Activated T-cell treated with anti-CD3 and anti-CD28 coated beads, Interleukin-2, amount 50 U/mL, for 4 hours (primary cell): Measurements from ENCODE around the gene SORCS2. TPM values are rescaled to one million over a fixed set of nuclear protein-coding genes. Genes with fewer than 3 reads are reported as not detected.

Source experiments
- ATAC-seq, 2 donors: fragments of 200-7000 bp; cut with Tn5 transposase; one replicate each; pipeline ENCODE4 v1.10.0; 2021
- DNase-seq: peaks from one replicate; pipeline ENCODE4 v3.0.0-alpha.2; 2020
- H3K27me3 Mint-ChIP-seq: one replicate; pipeline ENCODE4 v1.8.0; 2021; ENCODE audit warnings: low read depth, mixed read lengths
- H3K36me3 Mint-ChIP-seq: one replicate; pipeline ENCODE4 v1.8.0; 2022; ENCODE audit warnings: mixed read lengths; ENCODE audit not compliant: insufficient read depth
- H3K4me1 Mint-ChIP-seq: one replicate; pipeline ENCODE4 v1.8.0; 2021; ENCODE audit warnings: low read depth, mixed read lengths
- H3K4me3 Mint-ChIP-seq: one replicate; pipeline ENCODE4 v1.8.0; 2021; ENCODE audit warnings: mild to moderate bottlenecking, moderate library complexity, mixed read lengths
- H3K9me3 Mint-ChIP-seq: one replicate; pipeline ENCODE4 v1.8.0; 2021; ENCODE audit warnings: mixed read lengths
- total RNA-seq, 3 donors: library from RNA; stranded (reverse); gene quantifications; one replicate each; pipeline ENCODE4 v1.2.1, GENCODE V29; 2021

Gene SORCS2
- total RNA-seq, 3 donors from 2014 or later = 0.18 to 0.43 TPM; not detected in 1

GRCh38 chr4:7254736-7255487, 62.6 kb downstream of the SORCS2 start:
- Mint-ChIP-seq H3K9me3 (no peaks in the 10 kb centered on the region), H3K4me3 (no peak overlapping the region)

GRCh38 chr4:7255488-7255881, 63.1 kb downstream of the SORCS2 start:
- DNase-seq = no peak
- Mint-ChIP-seq H3K9me3 (no peaks in the 10 kb centered on the region), H3K4me1 (no peaks in the 10 kb centered on the region), H3K4me3 (no peak overlapping the region), H3K36me3 (no peaks in the 10 kb centered on the region), H3K27me3 (peaks cover 5% of the 10 kb centered on the region)
- no peak for ATAC-seq

More at GRCh38 chr4:7254736-7255487, 62.6 kb downstream of the SORCS2 start:
- no peak for DNase-seq
- Mint-ChIP-seq H3K27me3 (peaks cover 5% of the 10 kb centered on the region), H3K36me3 (no peaks in the 10 kb centered on the region), H3K4me1 (no peaks in the 10 kb centered on the region)
- ATAC-seq = no peak

GRCh38 chr4:7255996-7256395, 63.7 kb downstream of the SORCS2 start:
- Mint-ChIP-seq H3K36me3 (no peaks in the 10 kb centered on the region), H3K4me1 (no peaks in the 10 kb centered on the region), H3K9me3 (no peaks in the 10 kb centered on the region), H3K4me3 (no peak overlapping the region), H3K27me3 (peaks cover 5% of the 10 kb centered on the region)
- DNase-seq (no peak), ATAC-seq (no peak)

GRCh38 chr4:7256984-7257810, 64.9 kb downstream of the SORCS2 start:
- DNase-seq = no peak
- H3K9me3 Mint-ChIP-seq = no peaks in the 10 kb centered on the region
- H3K27me3 Mint-ChIP-seq = peaks cover 8% of the 10 kb centered on the region
- no peak for ATAC-seq
- no peaks in the 10 kb centered on the region for H3K36me3 Mint-ChIP-seq
- H3K4me3 Mint-ChIP-seq = no peak overlapping the region
- no peaks in the 10 kb centered on the region for H3K4me1 Mint-ChIP-seq

- ATAC-seq (no peak), DNase-seq (no peak)
- H3K9me3 Mint-ChIP-seq = no peaks in the 10 kb centered on the region
- no peak overlapping the region for H3K4me3 Mint-ChIP-seq
- peaks cover 8% of the 10 kb centered on the region for H3K27me3 Mint-ChIP-seq
- no peaks in the 10 kb centered on the region for H3K4me1 Mint-ChIP-seq
- no peaks in the 10 kb centered on the region for H3K36me3 Mint-ChIP-seq
These were observed 66.7 kb downstream of the SORCS2 start for GRCh38 chr4:7259039-7259438.

- H3K4me3 Mint-ChIP-seq = no peak overlapping the region
- peaks cover 8% of the 10 kb centered on the region for H3K27me3 Mint-ChIP-seq
- no peak for DNase-seq
- H3K9me3 Mint-ChIP-seq = no peaks in the 10 kb centered on the region
- H3K36me3 Mint-ChIP-seq = no peaks in the 10 kb centered on the region
- ATAC-seq = no peak
- H3K4me1 Mint-ChIP-seq = no peaks in the 10 kb centered on the region
These were observed 68.2 kb downstream of the SORCS2 start for GRCh38 chr4:7260569-7260968.

- no peaks in the 10 kb centered on the region for H3K4me1 Mint-ChIP-seq
- no peak overlapping the region for H3K4me3 Mint-ChIP-seq
These were observed 68.7 kb downstream of the SORCS2 start for GRCh38 chr4:7261087-7261486.

GRCh38 chr4:7261536-7261935, 69.2 kb downstream of the SORCS2 start:
- ATAC-seq (no peak), DNase-seq (no peak)
- no peaks in the 10 kb centered on the region for H3K4me1 Mint-ChIP-seq
- H3K9me3 Mint-ChIP-seq = no peaks in the 10 kb centered on the region
- H3K36me3 Mint-ChIP-seq = no peaks in the 10 kb centered on the region
- no peak overlapping the region for H3K4me3 Mint-ChIP-seq
- H3K27me3 Mint-ChIP-seq = peaks cover 8% of the 10 kb centered on the region

More at GRCh38 chr4:7261087-7261486, 68.7 kb downstream of the SORCS2 start:
- Mint-ChIP-seq H3K27me3 (peaks cover 8% of the 10 kb centered on the region), H3K36me3 (no peaks in the 10 kb centered on the region), H3K9me3 (no peaks in the 10 kb centered on the region)
- DNase-seq = no peak
- no peak for ATAC-seq

GRCh38 chr4:7262134-7262533, 69.8 kb downstream of the SORCS2 start:
- H3K4me1 Mint-ChIP-seq = no peaks in the 10 kb centered on the region
- ATAC-seq (no peak), DNase-seq (no peak)
- H3K27me3 Mint-ChIP-seq = peaks cover 8% of the 10 kb centered on the region
- no peaks in the 10 kb centered on the region for H3K9me3 Mint-ChIP-seq
- H3K4me3 Mint-ChIP-seq = no peak overlapping the region
- H3K36me3 Mint-ChIP-seq = no peaks in the 10 kb centered on the region

GRCh38 chr4:7263166-7263565, 70.8 kb downstream of the SORCS2 start:
- no peak overlapping the region for H3K4me3 Mint-ChIP-seq
- H3K36me3 Mint-ChIP-seq = no peaks in the 10 kb centered on the region
- H3K27me3 Mint-ChIP-seq = peaks cover 8% of the 10 kb centered on the region
- no peak for DNase-seq
- H3K4me1 Mint-ChIP-seq = no peaks in the 10 kb centered on the region
- ATAC-seq = no peak
- no peaks in the 10 kb centered on the region for H3K9me3 Mint-ChIP-seq

- ATAC-seq = no peak
- Mint-ChIP-seq H3K9me3 (no peaks in the 10 kb centered on the region), H3K27me3 (peaks cover 3% of the 10 kb centered on the region), H3K4me3 (no peak overlapping the region), H3K36me3 (no peaks in the 10 kb centered on the region), H3K4me1 (no peaks in the 10 kb centered on the region)
- DNase-seq = no peak
These were observed 72.4 kb downstream of the SORCS2 start for GRCh38 chr4:7264694-7265093.

- Mint-ChIP-seq H3K27me3 (no peaks in the 10 kb centered on the region), H3K4me1 (no peaks in the 10 kb centered on the region), H3K9me3 (no peaks in the 10 kb centered on the region), H3K36me3 (no peaks in the 10 kb centered on the region), H3K4me3 (no peak overlapping the region)
- DNase-seq = no peak
- no peak for ATAC-seq
These were observed 74.4 kb downstream of the SORCS2 start for GRCh38 chr4:7266525-7267292.

- ATAC-seq = no peak
- Mint-ChIP-seq H3K4me3 (no peak overlapping the region), H3K36me3 (no peaks in the 10 kb centered on the region)
These were observed 75.5 kb downstream of the SORCS2 start for GRCh38 chr4:7267829-7268228.

GRCh38 chr4:7268941-7269340, 76.6 kb downstream of the SORCS2 start:
- H3K4me1 Mint-ChIP-seq = no peaks in the 10 kb centered on the region
- ATAC-seq = no peak
- no peaks in the 10 kb centered on the region for H3K36me3 Mint-ChIP-seq
- no peaks in the 10 kb centered on the region for H3K9me3 Mint-ChIP-seq
- DNase-seq = no peak
- no peaks in the 10 kb centered on the region for H3K27me3 Mint-ChIP-seq
- no peak overlapping the region for H3K4me3 Mint-ChIP-seq

More at GRCh38 chr4:7267829-7268228, 75.5 kb downstream of the SORCS2 start:
- no peaks in the 10 kb centered on the region for H3K27me3 Mint-ChIP-seq
- DNase-seq = no peak
- no peaks in the 10 kb centered on the region for H3K4me1 Mint-ChIP-seq
- H3K9me3 Mint-ChIP-seq = no peaks in the 10 kb centered on the region
